Activated CD4-positive, alpha-beta T cell treated with anti-CD3 and anti-CD28 coated beads, Interleukin-2, amount 50 U/mL, for 48 hours (primary cell): ENCODE results near the gene TAF10.

Source experiments
- DNase-seq, 2 experiments: peaks; one replicate each; pipeline ENCODE4 v3.0.0-alpha.2; 2020

Gene TAF10

DNA sequence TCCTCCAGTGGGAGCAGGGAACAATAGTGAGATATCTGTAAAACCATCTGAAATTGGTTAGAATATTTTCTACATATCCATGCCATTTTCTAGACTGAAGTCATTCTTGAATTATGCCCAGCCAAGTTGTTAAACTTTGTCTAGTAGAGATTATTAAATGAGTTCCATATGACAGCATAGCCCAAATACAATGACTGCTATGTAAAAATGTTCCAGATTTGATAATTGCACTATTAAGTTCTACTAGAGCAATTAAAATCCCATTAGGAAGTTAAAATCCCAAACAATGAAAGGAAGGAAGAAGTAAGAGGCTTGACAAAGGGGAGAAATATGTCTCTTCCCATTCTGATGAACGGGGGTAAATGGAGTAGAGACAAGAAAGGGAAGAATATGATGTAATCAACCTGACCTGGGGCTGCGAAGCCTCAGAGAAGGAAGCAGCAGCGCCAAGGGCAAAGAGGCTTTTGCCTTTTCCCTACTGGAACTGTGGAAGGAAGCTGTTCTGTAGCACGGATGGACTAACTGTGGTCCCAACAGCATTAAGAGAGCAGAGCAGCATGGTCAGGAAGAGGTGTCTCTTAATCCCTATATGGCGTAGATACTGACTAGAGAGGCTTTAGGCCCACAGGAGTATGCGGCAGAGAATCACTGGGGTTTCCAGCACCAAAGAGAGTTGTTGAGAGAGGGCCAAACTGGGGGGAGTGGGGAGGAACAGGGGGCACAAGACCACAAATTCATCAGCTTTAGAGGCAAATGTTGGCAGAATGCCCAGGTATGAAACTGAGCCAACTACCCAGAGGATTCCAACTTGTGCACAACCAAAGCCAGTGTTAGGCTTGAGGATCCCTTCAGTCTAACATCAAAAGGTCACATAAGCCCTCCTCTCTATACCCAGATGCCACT is 35.3 kb downstream of the TAF10 start:
- DNase-seq = no peak

DNA sequence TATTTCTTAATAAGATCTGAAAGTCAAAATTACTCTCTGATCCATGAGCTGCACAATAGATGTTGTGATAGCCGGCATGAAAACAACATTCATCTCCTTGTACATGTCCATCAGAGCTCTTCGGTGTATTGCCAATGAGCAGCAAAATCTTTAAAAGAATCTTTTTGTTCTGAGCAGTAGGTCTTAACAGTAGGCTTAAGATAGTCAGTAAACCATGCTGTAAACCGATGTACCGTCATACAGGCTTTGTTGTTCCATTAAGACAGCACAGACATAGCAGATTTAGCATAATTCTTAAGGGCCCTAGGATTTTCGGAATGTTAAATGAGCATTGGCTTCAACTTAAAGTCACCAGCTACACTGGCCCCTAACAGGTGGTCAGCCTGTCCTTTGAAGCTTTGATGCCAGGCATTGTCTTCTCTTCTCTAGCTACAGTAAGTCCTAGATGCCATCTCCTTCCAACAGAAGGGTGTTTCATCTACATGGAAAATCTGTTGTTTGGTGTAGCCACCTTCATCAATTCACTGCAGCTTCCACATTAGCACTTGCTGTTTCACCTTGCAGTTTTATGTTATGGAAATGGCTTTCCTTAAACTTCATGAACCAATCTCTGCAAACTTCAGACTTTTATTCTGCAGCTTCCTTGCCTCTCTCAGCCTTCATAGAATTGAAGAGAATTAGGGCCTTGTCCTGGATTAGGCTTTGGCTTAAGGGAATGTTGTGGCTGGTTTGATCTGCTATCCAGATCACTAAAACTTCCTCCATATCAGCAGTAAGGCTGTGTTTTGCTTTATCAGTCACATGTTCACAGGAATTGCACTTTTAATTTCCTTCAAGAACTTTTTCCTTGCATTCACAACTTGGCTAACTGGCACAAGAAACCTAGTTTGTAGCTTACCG is 37.0 kb downstream of the TAF10 start:
- no peak for DNase-seq

DNA sequence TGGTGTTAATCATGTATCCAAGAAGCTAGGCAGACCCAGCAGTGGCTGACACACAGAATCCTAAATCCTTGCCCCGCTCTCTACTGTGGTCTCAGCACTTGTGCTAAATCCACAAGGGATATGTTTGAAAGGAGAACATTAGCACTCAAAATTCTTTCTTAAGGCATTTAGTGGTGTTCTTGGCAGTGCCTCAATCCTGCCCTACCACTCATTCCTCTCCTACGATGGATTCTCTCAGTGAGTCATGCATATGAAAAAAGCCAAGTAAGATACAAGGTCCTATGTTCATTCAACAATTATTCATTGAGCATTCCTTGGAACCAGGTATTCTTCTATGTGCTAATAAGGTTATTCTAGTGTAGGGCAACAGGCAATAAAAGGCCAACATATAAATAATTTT is 39.8 kb downstream of the TAF10 start:
- DNase-seq = no peak

DNA sequence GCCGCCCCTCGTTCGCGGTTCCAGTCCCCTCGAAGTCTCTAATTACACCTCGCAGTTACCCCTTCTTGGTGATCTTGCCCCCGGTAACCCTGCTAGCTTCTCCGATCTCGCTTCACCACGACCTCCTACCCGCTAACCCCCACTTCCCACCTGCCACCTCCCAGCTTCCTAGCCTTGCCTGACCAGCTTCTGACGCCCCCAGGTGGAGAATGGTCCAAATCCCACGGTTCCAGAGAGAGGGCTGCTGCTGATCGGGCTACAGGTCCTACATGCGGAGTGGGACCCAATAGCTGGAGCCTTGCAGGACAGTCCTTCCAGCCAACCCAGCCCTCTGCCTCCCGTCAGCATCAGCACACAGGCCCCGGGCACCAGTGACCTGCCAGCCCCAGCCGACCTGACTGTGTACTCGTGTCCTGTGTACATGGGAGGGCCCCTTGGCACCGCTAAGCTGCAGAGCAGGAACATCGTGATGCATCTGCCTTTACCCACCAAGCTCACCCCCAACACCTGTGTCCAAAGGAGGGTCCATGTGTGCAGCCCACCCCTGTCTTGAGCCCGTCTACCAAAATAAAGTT is 40.5 kb downstream of the TAF10 start:
- DNase-seq = no peak

DNA sequence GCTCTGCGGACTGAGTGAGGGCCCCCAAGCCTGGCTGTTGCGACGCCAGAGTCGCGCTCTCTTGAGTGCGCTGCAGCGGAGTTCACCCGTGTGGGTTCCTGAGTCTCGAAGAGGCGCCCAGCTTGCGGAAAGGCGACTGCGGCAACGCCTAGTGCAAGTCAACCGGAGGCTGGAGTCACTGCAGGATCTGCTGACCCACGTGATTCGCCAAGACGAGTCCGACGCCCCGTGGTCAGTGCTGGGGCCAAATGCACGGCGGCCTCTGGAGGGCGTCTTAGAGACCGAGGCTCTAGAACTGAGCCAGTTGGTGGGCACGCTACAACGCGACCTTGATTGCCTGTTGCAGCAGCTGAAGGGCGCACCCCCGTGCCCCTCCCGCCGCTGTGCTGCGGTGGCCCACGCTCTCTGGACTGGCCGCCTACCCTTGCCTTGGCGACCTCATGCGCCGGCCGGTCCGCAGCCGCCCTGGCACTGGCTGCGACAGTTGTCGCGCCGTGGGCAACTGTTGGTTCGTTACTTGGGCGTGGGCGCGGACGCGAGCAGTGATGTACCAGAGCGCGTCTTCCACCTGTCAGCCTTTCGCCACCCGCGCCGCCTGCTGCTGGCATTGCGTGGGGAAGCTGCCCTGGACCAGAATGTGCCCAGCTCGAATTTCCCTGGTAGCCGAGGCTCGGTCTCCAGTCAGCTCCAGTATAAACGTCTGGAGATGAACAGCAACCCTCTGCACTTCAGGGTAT is 41.2 kb downstream of the TAF10 start:
- no peak for DNase-seq

DNA sequence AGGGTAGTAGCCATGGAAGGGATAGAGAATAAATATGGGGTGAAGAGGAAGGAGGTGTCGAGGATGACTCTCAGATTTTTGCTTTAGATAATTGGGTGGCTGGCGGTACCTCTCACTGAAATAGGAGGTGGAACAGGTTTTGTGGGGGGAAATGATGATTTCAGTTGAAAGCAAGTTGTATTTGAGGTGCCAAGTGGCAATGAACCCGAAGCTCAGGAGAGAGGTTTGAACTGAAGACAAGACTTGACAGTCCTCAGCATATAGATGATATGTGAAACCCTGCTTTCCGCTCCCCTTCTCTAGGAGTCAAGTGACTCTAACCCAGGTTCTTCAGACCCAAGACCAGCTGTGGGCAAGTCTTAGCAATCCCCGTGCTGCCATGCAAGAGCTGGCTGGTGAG is 42.3 kb downstream of the TAF10 start:
- no peak for DNase-seq

DNA sequence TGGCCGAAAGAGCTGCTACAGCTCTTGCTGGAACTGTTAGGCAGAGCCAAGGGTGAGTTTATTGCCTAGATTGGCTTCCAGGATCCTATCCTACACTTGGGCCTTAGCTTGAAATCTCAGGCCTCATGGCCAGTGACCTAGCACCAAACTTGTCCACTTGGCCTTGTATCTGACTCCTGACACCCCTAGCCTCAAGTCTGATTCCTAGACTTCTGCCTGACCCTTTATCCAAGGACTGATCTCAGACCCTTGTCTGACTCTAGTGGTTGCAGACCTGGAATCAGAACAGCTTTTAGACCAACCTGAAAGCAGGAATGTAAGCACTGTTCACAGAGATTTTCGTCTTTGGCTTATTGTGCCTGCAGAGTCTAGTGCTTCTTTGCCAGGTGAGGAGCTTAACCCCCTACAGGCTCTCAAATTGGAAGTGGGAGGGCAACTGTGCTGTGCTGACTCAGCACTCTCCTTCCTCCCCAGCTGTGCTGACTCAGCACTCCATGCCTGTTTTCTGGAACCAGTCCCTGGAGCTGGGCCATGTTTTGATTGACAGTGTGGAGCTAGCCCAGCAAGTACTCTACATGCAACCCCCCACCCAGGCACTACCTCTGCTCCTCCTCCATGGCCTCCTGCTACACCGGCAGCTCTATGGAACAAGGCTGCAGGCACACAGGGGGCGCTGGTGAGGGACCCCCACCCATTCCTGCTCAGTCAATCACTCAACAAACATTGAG is 43.7 kb downstream of the TAF10 start:
- DNase-seq = no peak

DNA sequence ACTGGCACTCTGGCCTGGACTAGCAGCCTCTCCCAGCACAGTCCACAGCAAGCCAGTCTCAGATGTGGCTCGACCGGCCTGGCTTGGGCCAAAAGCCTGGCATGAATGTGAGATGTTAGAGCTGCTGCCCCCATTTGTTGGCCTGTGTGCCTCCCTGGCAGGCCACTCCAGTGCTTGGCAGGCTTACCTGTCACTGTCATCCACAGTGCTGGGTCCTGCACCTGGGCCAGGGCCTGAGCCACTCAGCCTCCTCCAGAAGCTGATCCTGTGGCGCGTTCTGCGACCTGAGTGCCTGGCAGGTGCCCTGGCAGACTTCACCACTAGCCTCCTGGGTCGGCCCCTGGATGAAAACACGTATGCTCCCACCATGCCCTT is 44.7 kb downstream of the TAF10 start:
- DNase-seq = no peak

DNA sequence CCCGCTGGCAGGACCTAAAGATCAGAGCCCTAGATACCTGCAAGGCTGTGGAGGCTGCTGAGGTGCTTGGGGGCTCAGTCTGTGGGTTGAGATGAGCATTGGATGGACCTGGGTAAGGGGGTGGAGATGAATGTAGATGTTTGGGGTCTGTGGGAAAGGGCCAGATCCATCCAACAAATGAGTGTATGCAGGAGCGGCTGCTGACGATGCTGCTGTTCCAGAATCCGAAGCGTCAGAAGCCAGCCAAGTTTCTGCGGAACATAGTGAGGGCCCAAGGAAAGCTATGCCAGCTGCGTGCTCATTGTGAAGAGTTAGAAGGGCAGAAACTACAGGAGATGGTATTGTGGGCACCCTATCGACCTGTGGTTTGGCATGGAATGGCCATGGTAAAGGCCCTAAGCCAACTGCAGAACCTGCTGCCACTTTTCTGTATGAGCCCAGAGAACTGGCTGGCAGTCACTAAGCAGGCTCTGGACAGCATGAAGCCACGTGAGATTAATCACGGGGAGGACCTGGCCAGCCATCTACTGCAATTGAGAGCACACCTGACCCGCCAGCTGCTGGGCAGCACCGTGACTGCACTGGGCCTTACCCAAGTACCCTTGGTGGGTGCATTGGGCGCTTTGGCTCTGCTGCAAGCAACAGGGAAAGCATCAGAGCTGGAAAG is 45.2 kb downstream of the TAF10 start:
- no peak for DNase-seq

DNA sequence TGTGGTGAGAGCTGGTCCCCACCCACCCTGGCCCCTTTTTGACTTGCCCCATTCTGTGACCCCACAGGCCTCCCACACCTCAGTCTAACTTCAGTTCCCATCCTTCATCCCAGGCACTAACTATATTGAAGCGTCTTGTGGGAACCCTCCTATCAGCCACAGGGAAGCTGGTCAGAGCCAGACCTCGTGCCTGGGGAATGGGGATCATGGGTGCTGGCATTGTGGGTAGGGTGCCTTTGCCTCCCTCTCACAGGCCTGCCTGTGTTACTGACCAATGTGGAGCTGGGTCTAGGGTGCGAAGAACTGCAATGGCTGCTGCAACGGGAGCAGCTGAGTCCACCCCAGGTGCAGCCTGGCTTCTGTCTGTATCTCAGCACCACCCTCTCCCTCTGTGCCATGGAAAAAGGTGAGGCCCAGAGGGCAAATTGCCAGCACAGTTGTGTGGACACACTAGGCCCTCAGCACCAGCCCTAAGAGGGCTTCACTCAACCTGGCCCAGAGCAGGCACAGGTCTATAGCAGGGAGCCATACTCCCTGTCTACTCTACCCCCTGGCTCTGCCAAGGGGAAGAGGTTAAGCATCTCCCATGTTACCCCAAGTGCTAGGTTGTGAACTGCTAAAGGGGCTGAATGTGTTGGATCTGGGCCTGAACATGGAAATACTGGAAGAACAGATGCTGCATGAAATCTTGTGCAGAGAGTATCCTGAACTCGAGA is 45.9 kb downstream of the TAF10 start:
- no peak for DNase-seq

DNA sequence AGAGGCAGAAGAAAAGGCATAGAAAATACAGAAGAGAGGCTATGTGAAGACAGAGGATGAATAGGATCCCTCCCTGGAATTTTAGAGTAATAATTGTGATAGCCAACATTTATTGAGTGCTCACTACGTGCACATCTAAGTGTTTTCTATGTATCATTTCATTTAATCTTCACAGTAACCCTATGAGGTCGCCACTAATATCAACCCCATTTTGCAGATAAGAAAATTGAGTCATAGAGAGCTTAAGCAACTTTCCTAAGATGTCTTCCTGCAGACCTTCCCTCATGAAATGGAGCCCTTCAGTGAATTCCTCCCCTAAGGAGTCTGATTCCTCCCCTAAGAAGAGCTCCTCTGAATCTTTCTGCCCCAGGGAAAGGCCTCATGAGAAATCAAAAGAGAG is 46.7 kb downstream of the TAF10 start:
- no peak for DNase-seq

DNA sequence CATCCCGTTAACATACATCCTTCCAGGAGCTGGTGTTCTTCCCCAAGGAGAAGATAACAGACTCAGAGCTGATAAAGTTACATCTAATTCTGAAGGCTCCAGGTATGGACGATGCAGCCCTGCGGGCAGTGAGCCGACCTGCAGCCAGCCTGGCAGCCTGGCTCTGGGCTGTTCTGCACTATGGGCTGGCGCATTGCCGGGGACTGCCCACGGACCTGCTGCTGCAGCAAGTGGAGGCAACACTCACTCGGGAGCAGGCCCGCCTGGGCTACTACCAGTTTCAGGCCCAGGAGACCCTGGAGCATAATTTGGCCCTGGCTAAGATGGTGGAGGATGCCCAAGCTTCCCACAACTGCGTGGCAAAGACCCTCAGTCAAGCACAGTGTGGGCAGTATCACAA is 48.3 kb downstream of the TAF10 start:
- no peak for DNase-seq

DNA sequence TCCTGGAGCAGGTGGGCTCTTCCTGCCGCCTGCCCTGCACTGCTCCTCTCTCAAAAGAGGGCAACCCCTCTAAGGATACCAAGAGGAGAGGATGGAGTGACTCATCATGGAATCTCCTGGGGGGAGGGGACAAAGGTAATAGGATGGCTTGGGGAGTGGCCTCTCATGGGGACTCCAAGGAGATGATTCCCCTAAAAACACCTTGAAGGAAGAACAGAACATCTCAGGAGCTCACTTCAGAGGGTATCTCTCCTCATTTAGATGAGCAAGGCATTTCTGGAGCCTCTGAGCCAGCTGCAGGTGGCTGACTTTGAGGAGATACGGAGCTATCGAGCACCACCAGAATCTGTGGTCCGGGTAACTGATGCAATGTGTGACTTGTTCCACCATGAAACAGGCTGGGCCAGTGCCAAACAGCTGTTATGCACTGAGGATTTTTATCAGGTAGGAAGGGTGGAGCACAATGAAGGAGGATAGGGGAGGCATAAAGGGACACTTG is 48.8 kb downstream of the TAF10 start:
- no peak for DNase-seq

DNA sequence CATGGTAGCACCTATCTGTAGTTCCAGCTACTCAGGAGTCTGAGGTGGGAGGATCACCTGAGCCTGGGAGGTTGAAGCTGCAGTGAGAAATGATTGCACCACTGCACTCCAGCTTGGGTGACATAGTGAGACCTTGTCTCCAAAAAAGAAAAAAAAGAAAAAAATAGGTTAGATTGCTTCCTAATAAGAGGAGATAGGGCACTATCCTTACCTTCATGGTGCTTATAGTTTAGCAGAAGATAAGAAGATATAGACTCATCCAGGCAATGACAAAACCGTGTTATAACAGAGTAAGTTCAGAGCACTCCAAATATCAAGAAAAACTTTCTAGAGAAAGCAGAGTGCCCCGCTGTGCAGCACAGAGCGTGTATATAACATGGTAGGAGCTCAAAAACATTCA is 50.7 kb downstream of the TAF10 start:
- DNase-seq = no peak
